SK-N-SH (cell line): Measurements from ENCODE around the gene CCDC185. TPM values are rescaled to one million over a fixed set of nuclear protein-coding genes. Genes with fewer than 3 reads are reported as not detected.

ENCODE experiments used
- CTCF ChIA-PET: fragments of 300-600, 350-600 bp; formaldehyde crosslinking; extraction: SDS; loops from one replicate; lab custom pipeline; 2021; lab: Yijun Ruan, JAX
- POLR2A ChIA-PET: fragments of 350-600 bp; sonication (Branson Sonifier 250); formaldehyde crosslinking; extraction: SDS; loops from one replicate; lab custom pipeline; 2020; ENCODE audit warnings: antibody characterized with exemption, inconsistent platforms; lab: Yijun Ruan, JAX
- DNase-seq: peaks from one replicate; pipeline ENCODE4 v3.0.0; 2012
- H2AFZ ChIP-seq: fragments of 200-600 bp; sonication (generic); 2 replicates; pipeline ENCODE4 v1.8.1; 2016; ENCODE audit warnings: antibody characterized with exemption, mild to moderate bottlenecking, low read depth
- H3F3A ChIP-seq: fragments of 200-600 bp; sonication (generic); replicated peaks from 2 replicates; pipeline ENCODE3; 2016; ENCODE audit warnings: antibody characterized with exemption, mild to moderate bottlenecking; ENCODE audit not compliant: insufficient read depth
- H3K27ac ChIP-seq, 2 experiments: fragments of 200-500 bp in 1 of 2; fragments of 200-600 bp in 1 of 2; sonication (Bioruptor generic) in 1 of 2; sonication (generic), shearing (Covaris generic) in 1 of 2; 2 replicates each; pipeline versions ENCODE4 v1.5.1 to v1.6.1; 2014 to 2016; ENCODE audit warnings: low read depth in 2 of 2, inconsistent platforms in 1 of 2, low read length in 1 of 2, mild to moderate bottlenecking in 1 of 2, mixed read lengths in 1 of 2
- H3K27me3 ChIP-seq: fragments of 200-600 bp; sonication (generic), shearing (Covaris generic); 2 replicates; pipeline ENCODE4 v1.6.1; 2016; ENCODE audit warnings: mixed run types; ENCODE audit not compliant: insufficient read depth
- H3K36me3 ChIP-seq, 2 experiments: fragments of 200-500 bp in 1 of 2; fragments of 200-600 bp in 1 of 2; sonication (Bioruptor generic) in 1 of 2; sonication (generic) in 1 of 2; replicated peaks in 1 of 2; 2 replicates each; pipeline versions ENCODE3 to v1.5.1; 2014 to 2016; ENCODE audit warnings: low read length in 1 of 2, mild to moderate bottlenecking in 1 of 2; ENCODE audit not compliant: insufficient read depth in 2 of 2, control insufficient read depth in 1 of 2
- H3K4me1 ChIP-seq, 2 experiments: fragments of 200-500 bp in 1 of 2; fragments of 200-600 bp in 1 of 2; sonication (Bioruptor generic) in 1 of 2; sonication (generic), shearing (Covaris generic) in 1 of 2; 2 replicates each; pipeline versions ENCODE4 v1.5.1 to v1.6.1; 2014 to 2016; ENCODE audit warnings: low read depth in 1 of 2, low read length in 1 of 2, mixed run types in 1 of 2; ENCODE audit not compliant: insufficient read depth in 2 of 2, control insufficient read depth in 1 of 2
- H3K4me2 ChIP-seq: fragments of 200-600 bp; sonication (generic), shearing (Covaris generic); 2 replicates; pipeline ENCODE4 v1.6.1; 2017; ENCODE audit warnings: mixed run types
- H3K4me3 ChIP-seq, 2 experiments: fragments of 200-500 bp in 1 of 2; fragments of 200-600 bp in 1 of 2; sonication (Bioruptor generic) in 1 of 2; sonication (generic), shearing (Covaris generic) in 1 of 2; 2 replicates each; pipeline versions ENCODE4 v1.5.1 to v1.8.1; 2014 to 2016; ENCODE audit warnings: low read depth in 2 of 2, inconsistent platforms in 1 of 2, low read length in 1 of 2, mild to moderate bottlenecking in 1 of 2, mixed read lengths in 1 of 2, moderate library complexity in 1 of 2
- H3K79me2 ChIP-seq: fragments of 200-600 bp; sonication (generic); 2 replicates; pipeline ENCODE4 v1.8.1; 2017; ENCODE audit warnings: mild to moderate bottlenecking; ENCODE audit not compliant: insufficient read depth
- H3K9ac ChIP-seq: fragments of 200-600 bp; sonication (generic); 2 replicates; pipeline ENCODE4 v1.6.1; 2017; ENCODE audit warnings: mixed run types
- H3K9me2 ChIP-seq: fragments of 200-600 bp; sonication (generic); 2 replicates; pipeline ENCODE4 v1.6.1; 2017; ENCODE audit warnings: mixed run types
- H3K9me3 ChIP-seq: fragments of 200-600 bp; sonication (generic); 2 replicates; pipeline ENCODE4 v1.6.1; 2017; ENCODE audit warnings: mixed run types, mild to moderate bottlenecking, moderate library complexity
- H4K20me1 ChIP-seq: fragments of 200-600 bp; sonication (generic); 2 replicates; pipeline ENCODE4 v1.6.1; 2017; ENCODE audit warnings: mild to moderate bottlenecking, mixed run types; ENCODE audit not compliant: insufficient read depth
- CTCF ChIP-seq: fragments of 200-600 bp; sonication (generic); IDR thresholded peaks from 2 replicates; pipeline ENCODE4 v1.6.1; 2017; ENCODE audit warnings: antibody characterized with exemption, mild to moderate bottlenecking, moderate library complexity
- EP300 ChIP-seq, 2 experiments: IDR thresholded peaks; 2 replicates each; pipeline versions ENCODE4 v1.4.0 to v1.6.1; 2012; ENCODE audit warnings: borderline replicate concordance in 1 of 2, low read depth in 1 of 2, low read length in 1 of 2
- FOSL2 ChIP-seq: IDR thresholded peaks from 2 replicates; pipeline ENCODE4 v1.4.0; 2012; ENCODE audit warnings: low read depth, mild to moderate bottlenecking, moderate library complexity, borderline replicate concordance
- FOXJ3 ChIP-seq: sonication (generic); formaldehyde crosslinking; IDR thresholded peaks from 2 replicates; pipeline ENCODE4 v1.5.1; 2020; ENCODE audit warnings: mild to moderate bottlenecking, missing genetic modification reagents
- FOXM1 ChIP-seq: IDR thresholded peaks from 2 replicates; pipeline ENCODE4 v1.4.0; 2012; ENCODE audit warnings: low read depth, mild to moderate bottlenecking
- MAX ChIP-seq: IDR thresholded peaks from 2 replicates; pipeline ENCODE4 v1.4.0; 2012; ENCODE audit warnings: low read depth
- MXI1 ChIP-seq: IDR thresholded peaks from 2 replicates; pipeline ENCODE4 v1.6.1; 2012; ENCODE audit warnings: mild to moderate bottlenecking, low read depth, low read length, improper control_type of control experiment
- NFIC ChIP-seq: IDR thresholded peaks from 2 replicates; pipeline ENCODE4 v1.4.0; 2012; ENCODE audit warnings: borderline replicate concordance
- REST ChIP-seq: IDR thresholded peaks from 2 replicates; pipeline ENCODE4 v1.6.1; 2012; ENCODE audit warnings: mild to moderate bottlenecking, low read depth, low read length, moderate library complexity
- RXRA ChIP-seq: IDR thresholded peaks from 2 replicates; pipeline ENCODE4 v1.4.0; 2012; ENCODE audit warnings: low read depth, mild to moderate bottlenecking, borderline replicate concordance
- TCF12 ChIP-seq: IDR thresholded peaks from 2 replicates; pipeline ENCODE4 v1.4.0; 2012
- TEAD4 ChIP-seq: IDR thresholded peaks from 2 replicates; pipeline ENCODE4 v1.4.0; 2012; ENCODE audit warnings: mild to moderate bottlenecking, borderline replicate concordance; ENCODE audit not compliant: insufficient read depth
- USF1 ChIP-seq: IDR thresholded peaks from 2 replicates; pipeline ENCODE4 v1.4.0; 2012; ENCODE audit warnings: low read depth, borderline replicate concordance
- USF2 ChIP-seq: fragments of 150-350 bp; IDR thresholded peaks from 2 replicates; pipeline ENCODE4 v1.6.1; 2017; ENCODE audit warnings: antibody characterized with exemption, low read length, low read depth, borderline replicate concordance
- ZBTB33 ChIP-seq: IDR thresholded peaks from 2 replicates; pipeline ENCODE4 v1.4.0; 2012; ENCODE audit warnings: low read depth, borderline replicate concordance
- WGBS: methylation state at CpG from one replicate; pipeline ENCODE4 v1.1.6; 2017; ENCODE audit warnings: low lambda C conversion rate; 5-methylcytosine and 5-hydroxymethylcytosine counted together
- polyA plus RNA-seq, 3 experiments: library from polyadenylated mRNA; depleted of rRNA; stranded (reverse); fragments of >200 nt; gene quantifications; 2 replicates each; pipeline ENCODE4 v1.2.3, GENCODE V29; 2012

CCDC185 gene
- polyA plus RNA-seq, 1 of the 3 experiments (the other 2 are of a cell fraction): not detected

- TF ChIP-seq REST: no peak
- TF ChIP-seq CTCF: no peak
- no peak for TF ChIP-seq EP300 (IDR thresholded peaks at IDR 0.05; ENCODE audit: borderline replicate concordance in 1 of 2, low read depth in 1 of 2, low read length in 1 of 2)
- TF ChIP-seq, all 33 proteins: peak for 0
Observed at GRCh38 chr1:223429313-223429731, 36.1 kb downstream of the CCDC185 start (continued).

- Histone ChIP-seq H3F3A (no peaks in the 10 kb centered on the region), H3K27me3 (no peaks in the 10 kb centered on the region; the same call in 1 of the 2 replicates), H2AFZ (no peak overlapping the region), H3K79me2 (no peaks in the 10 kb centered on the region), H3K36me3 (no peaks in the 10 kb centered on the region), H3K9ac (no peak overlapping the region), H3K27ac (no peak overlapping the region), H3K9me2 (no peaks in the 10 kb centered on the region), H3K4me3 (no peak overlapping the region), H3K4me2 (no peak overlapping the region), H4K20me1 (no peaks in the 10 kb centered on the region), H3K4me1 (no peaks in the 10 kb centered on the region), H3K9me3 (no peaks in the 10 kb centered on the region)
- CTCF ChIA-PET: no interaction called here
- no peak for DNase-seq
- 0% methylated on average over 1 of the region's 1 CpG for WGBS
- TF ChIP-seq RXRA: no peak
- TF ChIP-seq TEAD4: no peak
- TF ChIP-seq NFIC: no peak
- no peak for TF ChIP-seq ZBTB33
- no peak for TF ChIP-seq USF1
- TF ChIP-seq USF2: no peak
- no peak for TF ChIP-seq MAX
- no peak for TF ChIP-seq TCF12
- TF ChIP-seq FOXJ3: no peak
- TF ChIP-seq MXI1: no peak
- no peak for TF ChIP-seq FOSL2
- TF ChIP-seq FOXM1: no peak
- POLR2A ChIA-PET: no interaction called here
Observed at GRCh38 chr1:223429821-223430220, 36.6 kb downstream of the CCDC185 start.
